ENCODE measurements around the gene MTHFD1L.

GRCh38 chr6:151095538-151096254 lies 230.2 kb downstream of the MTHFD1L start:
- no peak for TF ChIP-seq CTCF (IDR thresholded peaks at IDR 0.05; ENCODE audit: insufficient read depth, low read depth, low read length)
- no peak for TF ChIP-seq EZH2 (IDR thresholded peaks at IDR 0.05; ENCODE audit: insufficient read depth, low read length)

All from astrocyte (in vitro differentiated cells and primary cell).